Measurements from ENCODE around the gene USP24.
"Not testable (repeated sequence)": the region's sequence is repeated elsewhere in the genome, so short reads cannot be mapped to it uniquely, and the experiment has no call there.

Gene USP24

GRCh38 chr1:55229726-55230125 lies 14.6 kb upstream of the USP24 start:
- DNase-seq (ENCODE audit: low spot score), result not testable (repeated sequence)

GRCh38 chr1:55225228-55225627 lies 10.1 kb upstream of the USP24 start:
- no peak for DNase-seq (ENCODE audit: low spot score)

- DNase-seq (ENCODE audit: low spot score), result no peak
These were observed 9.6 kb upstream of the USP24 start for GRCh38 chr1:55224729-55225128.

DNA sequence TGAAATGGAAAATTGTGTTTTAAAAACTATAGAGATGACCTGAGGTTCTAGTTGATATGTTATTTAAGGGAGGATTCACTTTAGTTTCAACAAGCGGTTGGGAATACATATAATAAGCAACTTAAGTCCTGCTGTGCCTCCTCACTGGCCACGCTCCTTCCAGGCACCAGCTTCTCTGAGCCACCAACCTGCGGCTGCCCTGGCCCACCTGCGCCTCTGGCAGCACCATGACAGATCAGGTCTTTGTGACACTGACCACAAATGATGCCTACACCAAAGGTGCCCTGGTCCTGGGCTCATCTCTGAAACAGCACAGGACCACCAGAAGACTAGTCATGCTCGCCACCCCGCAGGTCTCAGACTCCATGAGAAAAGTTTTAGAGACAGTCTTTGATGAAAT lies 7.0 kb upstream of the USP24 start:
- no peak for DNase-seq (ENCODE audit: low spot score)

- peak; percentile 61 for DNase-seq (ENCODE audit: low spot score)
These were observed 2.2 kb upstream of the USP24 start for GRCh38 chr1:55217226-55217986.

- DNase-seq (ENCODE audit: low spot score), result no peak
These were observed 932 bp upstream of the USP24 start for GRCh38 chr1:55216096-55216495.

DNA sequence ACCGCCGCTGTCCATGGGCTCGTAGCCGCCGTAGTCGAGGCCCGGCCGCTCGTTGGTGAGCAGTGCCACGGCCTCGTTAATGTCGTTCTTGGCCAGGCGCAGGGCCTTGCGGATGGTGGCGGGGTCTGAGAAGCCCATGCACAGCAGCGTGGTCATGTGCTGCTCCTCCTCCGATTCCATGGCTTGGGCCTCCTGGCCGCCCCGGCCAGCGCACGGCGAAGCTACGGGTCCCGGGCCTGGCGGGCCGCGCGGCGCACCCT lies 300 bp downstream of the USP24 start:
- DNase-seq (ENCODE audit: low spot score), result no peak

GRCh38 chr1:55214212-55214933 lies 791 bp downstream of the USP24 start:
- no peak for DNase-seq (ENCODE audit: low spot score)

DNA sequence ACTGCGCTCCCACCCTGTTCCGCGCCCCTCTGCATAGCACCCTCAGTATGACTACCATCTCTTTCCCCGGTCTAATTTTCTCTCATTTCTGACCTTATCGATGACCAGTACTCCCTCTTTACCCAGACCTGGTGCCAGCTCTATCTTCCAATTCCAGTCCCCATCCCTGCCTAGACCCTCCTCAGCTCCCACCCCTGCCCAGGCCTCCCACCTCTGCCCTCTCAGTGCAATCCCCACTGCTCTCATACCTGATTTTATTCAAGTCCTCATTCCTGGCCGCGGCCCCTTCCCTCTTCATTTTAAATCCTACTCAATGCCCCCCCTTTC lies 1.3 kb downstream of the USP24 start:
- no peak for DNase-seq (ENCODE audit: low spot score)

DNA sequence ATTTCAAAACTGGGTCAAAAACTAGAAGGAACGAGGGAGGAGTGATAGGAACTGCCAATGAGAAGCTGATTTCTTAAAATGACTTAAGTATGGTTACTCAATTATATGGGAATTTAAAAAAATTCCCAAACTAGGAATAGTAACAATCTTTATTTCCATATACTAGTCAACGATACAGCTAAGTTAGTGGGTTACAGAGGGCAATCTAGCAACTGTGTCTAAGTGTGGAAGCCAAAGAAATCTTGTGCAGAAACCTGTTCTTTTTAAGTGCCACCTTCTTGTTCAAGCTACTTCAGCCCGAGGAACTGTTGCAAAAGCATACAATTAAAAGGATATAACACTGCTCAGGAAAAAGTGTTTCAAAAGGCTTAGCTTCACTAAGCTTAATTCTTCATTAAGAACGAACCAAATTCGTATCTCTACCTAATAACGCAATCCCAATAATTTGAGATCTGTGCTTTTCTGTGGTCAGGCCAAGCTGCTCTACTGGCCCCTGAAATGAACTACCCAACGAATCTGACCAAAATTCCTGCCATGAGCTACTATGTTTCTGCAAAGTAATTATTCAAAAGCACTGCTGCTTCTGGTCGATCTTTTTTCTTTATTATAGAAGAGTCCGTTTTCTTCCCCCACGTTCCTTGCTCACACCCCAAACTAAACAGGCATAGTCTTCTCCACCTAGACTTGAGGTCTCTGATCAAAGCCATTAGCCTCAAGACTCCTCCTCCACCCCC lies 1.8 kb downstream of the USP24 start:
- DNase-seq (ENCODE audit: low spot score), result no peak

GRCh38 chr1:55212349-55213150 lies 2.6 kb downstream of the USP24 start:
- no peak for DNase-seq (ENCODE audit: low spot score)

GRCh38 chr1:55211863-55212262 lies 3.3 kb downstream of the USP24 start:
- DNase-seq (ENCODE audit: low spot score), result no peak

DNA sequence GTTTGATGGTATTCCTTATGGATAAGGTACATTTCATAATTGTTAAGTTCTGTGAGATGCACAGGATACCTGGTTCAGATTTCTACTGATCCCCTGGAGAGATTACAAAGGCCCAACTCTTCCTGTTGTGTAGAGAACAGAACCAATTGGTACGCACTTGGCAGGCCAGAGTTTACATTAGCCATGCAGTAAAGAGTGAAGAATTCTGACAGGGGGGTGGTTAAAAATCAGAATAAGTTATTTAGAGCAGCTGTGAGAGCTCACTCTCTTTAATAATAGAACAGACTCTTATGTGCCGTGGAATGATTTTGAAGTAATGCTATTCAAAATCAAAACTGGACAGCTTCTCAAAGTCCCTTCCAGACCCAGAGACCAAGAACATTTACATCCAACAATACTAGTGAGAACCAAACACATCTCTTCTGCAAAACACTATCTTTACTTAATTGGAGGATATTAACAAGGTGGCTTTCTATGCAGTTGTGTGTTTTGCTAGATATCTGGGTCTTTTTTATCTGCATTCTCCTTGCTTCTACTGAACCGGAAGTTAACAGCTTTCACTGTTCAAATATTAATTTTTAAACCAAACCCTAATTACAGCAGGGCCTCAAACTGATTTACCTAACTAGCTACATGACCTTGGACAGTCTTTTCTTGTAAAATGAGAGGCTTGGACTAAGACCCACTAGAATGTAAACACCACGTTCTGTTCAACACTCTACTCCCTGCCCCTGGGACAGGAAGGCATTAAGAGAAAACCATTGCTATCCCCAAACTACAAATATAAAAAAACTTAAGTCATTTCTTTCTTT lies 4.0 kb downstream of the USP24 start:
- no peak for DNase-seq (ENCODE audit: low spot score)

DNA sequence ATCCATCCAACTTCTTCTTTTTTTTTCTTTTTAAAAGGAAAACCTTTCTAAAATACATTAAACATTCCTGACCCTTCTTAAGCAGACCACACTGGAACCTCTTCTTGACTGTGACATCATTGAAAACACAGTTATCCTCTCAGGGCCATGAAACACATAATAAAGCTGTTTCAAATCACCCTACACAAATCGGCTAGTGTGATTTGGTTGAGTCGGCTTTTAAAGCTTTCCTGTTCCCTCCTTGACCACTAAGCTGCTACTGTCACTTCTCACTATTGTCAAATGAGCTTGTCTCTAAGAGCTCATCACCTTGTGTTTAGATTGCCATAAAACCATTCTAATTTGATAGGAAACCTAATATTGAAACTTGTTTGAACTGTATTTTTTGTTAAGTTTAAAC lies 5.9 kb downstream of the USP24 start:
- no peak for DNase-seq (ENCODE audit: low spot score)

DNA sequence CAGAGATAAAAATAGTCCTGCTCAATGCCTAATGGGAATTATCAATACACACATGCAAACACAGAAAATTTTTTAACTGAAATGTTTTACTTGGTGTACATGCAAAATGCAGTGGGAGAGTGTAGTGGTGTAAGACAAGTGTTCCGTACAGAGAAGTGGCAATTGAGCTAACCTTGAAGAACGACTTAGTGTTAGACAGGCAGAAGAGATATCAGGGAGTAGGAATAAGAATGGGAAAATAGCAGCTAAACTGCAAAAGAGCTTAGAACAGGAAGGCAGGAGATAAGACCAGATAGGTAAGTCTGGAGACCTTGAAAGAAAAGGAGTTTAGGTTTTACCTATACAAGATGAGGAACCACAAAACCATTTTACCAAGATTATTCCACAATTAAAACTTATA lies 9.0 kb downstream of the USP24 start:
- DNase-seq (ENCODE audit: low spot score), result no peak

DNA sequence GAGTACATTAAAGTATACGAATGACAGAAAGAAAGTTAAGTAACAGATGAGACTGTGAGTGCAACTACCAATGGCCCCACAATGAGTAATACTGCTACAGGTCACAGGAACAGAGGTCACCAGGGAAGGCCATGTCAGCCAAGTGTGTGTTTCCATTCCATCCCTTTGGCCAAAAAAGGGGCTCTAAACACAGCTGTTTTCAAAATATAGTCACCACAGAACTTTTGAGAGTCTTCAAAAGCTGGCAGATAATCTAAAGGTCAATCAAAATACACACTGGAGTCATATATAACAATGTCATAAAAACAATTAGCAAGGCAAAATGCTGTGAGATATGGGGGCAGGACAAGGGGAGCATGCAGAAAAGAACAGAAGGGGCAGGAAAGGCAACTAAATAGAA lies 10.2 kb downstream of the USP24 start:
- DNase-seq (ENCODE audit: low spot score), result no peak

GRCh38 chr1:55203064-55203463 lies 12.1 kb downstream of the USP24 start:
- no peak for DNase-seq (ENCODE audit: low spot score)

GRCh38 chr1:55200667-55201066 lies 14.5 kb downstream of the USP24 start:
- DNase-seq (ENCODE audit: low spot score), result no peak

- not testable (repeated sequence) for DNase-seq (ENCODE audit: low spot score)
These were observed 15.4 kb downstream of the USP24 start for GRCh38 chr1:55199735-55200134.

DNA sequence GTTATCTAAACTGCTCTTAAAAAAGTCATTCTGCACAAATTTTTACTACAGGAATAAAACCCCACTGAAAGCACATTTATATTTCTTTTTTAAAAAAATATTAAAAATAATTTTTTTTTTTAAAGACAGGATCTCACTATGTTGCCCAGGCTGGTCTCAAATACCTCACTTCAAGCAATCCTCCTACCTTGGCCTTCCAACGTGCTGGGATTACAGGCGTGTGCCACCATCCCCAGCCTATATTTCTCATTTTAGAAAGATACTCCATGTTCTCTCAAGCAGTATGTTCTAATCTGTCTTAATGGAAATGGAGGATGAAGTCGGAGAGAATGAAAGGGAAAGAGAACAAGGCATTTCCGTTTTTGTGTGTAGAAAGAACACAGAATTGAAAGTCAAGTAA lies 17.1 kb downstream of the USP24 start:
- no peak for DNase-seq (ENCODE audit: low spot score)

- no peak for DNase-seq (ENCODE audit: low spot score)
These were observed 18.1 kb downstream of the USP24 start for GRCh38 chr1:55197099-55197498.
